Adrenal gland (tissue), 12 donors: ENCODE results near the gene GLIPR1. TPM values are rescaled to one million over a fixed set of nuclear protein-coding genes. Genes with fewer than 3 reads are reported as not detected.

ENCODE experiments used
- DNase-seq, 7 donors: peaks; one replicate each; pipeline ENCODE4 v3.0.0-alpha.2; 2019 to 2020
- H3K27ac ChIP-seq, 5 donors: fragments of 200-600 bp; sonication (generic) in 4 of 5; 1 replicate in 3 of 5; 2 replicates in 2 of 5; pipeline versions ENCODE4 v1.5.1 to v1.8.0; 2016 to 2020; ENCODE audit warnings: mild to moderate bottlenecking in 1 of 5
- H3K27me3 ChIP-seq: fragments of 200-600 bp; 2 replicates; pipeline ENCODE4 v1.8.0; 2021
- H3K36me3 ChIP-seq, 2 donors: fragments of 200-600 bp; replicated peaks in 1 of 2; 1 replicate in 1 of 2; 2 replicates in 1 of 2; pipeline versions ENCODE4 v1.5.1 to v1.8.0; 2018 to 2022
- H3K4me1 ChIP-seq, 2 donors: fragments of 200-600 bp; replicated peaks in 1 of 2; 1 replicate in 1 of 2; 2 replicates in 1 of 2; pipeline versions ENCODE4 v1.5.1 to v1.8.0; 2018 to 2021
- H3K4me3 ChIP-seq, 4 donors: fragments of 200-600 bp; sonication (generic) in 3 of 4; one replicate each; pipeline ENCODE4 v1.5.1; 2016 to 2018
- H3K9me3 ChIP-seq, 3 donors: fragments of 200-600 bp; sonication (generic) in 1 of 3; replicated peaks in 1 of 3; 1 replicate in 2 of 3; 2 replicates in 1 of 3; pipeline versions ENCODE4 v1.5.1 to v1.8.0; 2016 to 2021
- CTCF ChIP-seq, 6 experiments: fragments of 450-650 bp in 4 of 6; fragments of 200-600 bp in 2 of 6; sonication (generic) in 1 of 6; IDR thresholded peaks; 1 replicate in 5 of 6; 2 replicates in 1 of 6; pipeline versions ENCODE4 v1.5.1 to v1.8.0; 2016 to 2021; ENCODE audit warnings: antibody characterized with exemption in 6 of 6, mild to moderate bottlenecking in 2 of 6, moderate library complexity in 1 of 6
- POLR2A ChIP-seq, 2 donors: fragments of 450-650 bp; IDR thresholded peaks; one replicate each; pipeline ENCODE4 v1.6.1; 2017; ENCODE audit warnings: antibody characterized with exemption in 2 of 2, mild to moderate bottlenecking in 2 of 2, moderate library complexity in 1 of 2
- WGBS, 4 donors: extraction: QIAGEN DNeasy Blood & Tissue Kit in 2 of 4; methylation state at CpG; one replicate each; pipeline versions ENCODE4 v1.1.5 to v1.1.7; 2013 to 2017; 5-methylcytosine and 5-hydroxymethylcytosine counted together
- intact Hi-C, 2 donors: fragments of 100-400 bp; cut with DNase I; formaldehyde crosslinking; loops; one replicate each; pipeline versions ENCODE4 v1.14.1 to v1.15.0; 2022 to 2023
- polyA plus RNA-seq, 3 donors: library from polyadenylated mRNA; stranded (reverse); fragments of 200-250 nt in 2 of 3; fragments of 350-450 nt in 1 of 3; fragmentation: Illumina TruSeq in 1 of 3; extraction: RNeasy Lipid Tissue Mini Kit (QIAGEN cat#74804) in 1 of 3; gene quantifications; one replicate each; pipeline ENCODE4 v1.2.3, GENCODE V29; 2013 to 2014
- total RNA-seq, 9 donors: library from RNA; depleted of rRNA in 4 of 9; stranded (reverse); fragments of >200 nt in 4 of 9; fragments of 120-200 nt in 1 of 9; fragmentation: NEBNext Ultra II Directional in 1 of 9; extraction: Animal tissue kit (Norgen Biotek cat#: 25700) in 1 of 9; gene quantifications; one replicate each; pipeline versions ENCODE4 v1.1.0 to v1.2.4, GENCODE V29; 2013 to 2023
- donor health status: healthy with polysubstance abuse.
- donor health status: Bipolar disorder and iron deficiency.
- donor health status: DM: yes; HTN: yes; CAD: no.
- donor health status: DM: no; HTN: no; CAD: no.
- donor health status: DM: no; HTN: no; CAD: no.
- donor health status: DM: yes; HTN: yes; CAD: no.

The GLIPR1 gene
- total and polyA plus RNA-seq, 12 donors = 5.6 to 48.5 (median 22.4) TPM

GRCh38 chr12:75528692-75529091 is 48.1 kb downstream of the GLIPR1 start:
- H3K27me3 ChIP-seq = no peaks in the 10 kb centered on the region
- DNase-seq = no peak
- H3K36me3 ChIP-seq = no peaks in the 10 kb centered on the region
- H3K4me1 ChIP-seq = peaks cover 8 to 9% of the 10 kb centered on the region in 2 donors
- no peak overlapping the region for H3K4me3 ChIP-seq
- H3K27ac ChIP-seq = no peak overlapping the region
- TF ChIP-seq CTCF (IDR thresholded peaks at IDR 0.05) (no peak), POLR2A (IDR thresholded peaks at IDR 0.05) (no peak)
- WGBS, 4 donors = 81 to 100% (median 86%) methylated on average over 2 of the region's 2 CpGs
- H3K9me3 ChIP-seq = no peaks in the 10 kb centered on the region
- intact Hi-C loops = loop anchor here (5.0 to 10.0 kb wide), 3 partner anchors 506 to 816 kb away; partner anchors contain the start of genes BBS10 (in 1 of the 2) and PHLDA1 (in 1 of the 2)

GRCh38 chr12:75529316-75529715 is 48.8 kb downstream of the GLIPR1 start:
- no peak overlapping the region for H3K27ac ChIP-seq
- WGBS, 4 donors = 84 to 98% (median 92%) methylated on average over 1 of the region's 1 CpG
- no peak overlapping the region for H3K4me3 ChIP-seq
- no peak for TF ChIP-seq POLR2A (IDR thresholded peaks at IDR 0.05)
- TF ChIP-seq CTCF (IDR thresholded peaks at IDR 0.05) = no peak
- H3K4me1 ChIP-seq = peaks cover 8 to 9% of the 10 kb centered on the region in 2 donors
- no peak for DNase-seq
- H3K9me3 ChIP-seq = no peaks in the 10 kb centered on the region
- no peaks in the 10 kb centered on the region for H3K27me3 ChIP-seq
- intact Hi-C loops = loop anchor here (5.0 to 10.0 kb wide), 3 partner anchors 505 to 815 kb away; partner anchors contain the start of genes BBS10 (in 1 of the 2) and PHLDA1 (in 1 of the 2)
- no peaks in the 10 kb centered on the region for H3K36me3 ChIP-seq

GRCh38 chr12:75529826-75530225 is 49.3 kb downstream of the GLIPR1 start:
- Histone ChIP-seq H3K4me3 (no peak overlapping the region), H3K27me3 (no peaks in the 10 kb centered on the region), H3K9me3 (no peaks in the 10 kb centered on the region), H3K27ac (no peak overlapping the region), H3K36me3 (no peaks in the 10 kb centered on the region), H3K4me1 (peaks cover 8 to 9% of the 10 kb centered on the region in 2 donors)
- TF ChIP-seq POLR2A (IDR thresholded peaks at IDR 0.05) = no peak
- WGBS, 4 donors = 79 to 86% (median 82%) methylated on average over 1 of the region's 1 CpG
- no peak for DNase-seq
- intact Hi-C loops = loop anchor here (5.0 to 10.0 kb wide), 3 partner anchors 505 to 815 kb away; partner anchors contain the start of genes BBS10 (in 1 of the 2) and PHLDA1 (in 1 of the 2)

GRCh38 chr12:75533239-75533638 is 52.7 kb downstream of the GLIPR1 start:
- H3K4me1 ChIP-seq = peaks cover 8 to 9% of the 10 kb centered on the region in 2 donors
- WGBS, 4 donors = 39 to 52% (median 46%) methylated on average over 2 of the region's 2 CpGs
- H3K27me3 ChIP-seq = no peaks in the 10 kb centered on the region
- no peak overlapping the region for H3K4me3 ChIP-seq
- no peaks in the 10 kb centered on the region for H3K9me3 ChIP-seq
- intact Hi-C loops = no loop called here
- H3K36me3 ChIP-seq = no peaks in the 10 kb centered on the region
- no peak for TF ChIP-seq CTCF (IDR thresholded peaks at IDR 0.05)
- TF ChIP-seq POLR2A (IDR thresholded peaks at IDR 0.05) = no peak
- peak in 2 of 7 donors; percentile 2 to 20 for DNase-seq
- H3K27ac ChIP-seq = no peak overlapping the region

- Histone ChIP-seq H3K36me3 (no peaks in the 10 kb centered on the region), H3K4me1 (no peaks in the 10 kb centered on the region), H3K4me3 (no peak overlapping the region), H3K9me3 (no peaks in the 10 kb centered on the region), H3K27ac (no peak overlapping the region), H3K27me3 (no peaks in the 10 kb centered on the region)
- TF ChIP-seq CTCF (IDR thresholded peaks at IDR 0.05) = no peak
- TF ChIP-seq POLR2A (IDR thresholded peaks at IDR 0.05) = no peak
- WGBS, 4 donors = 75 to 86% (median 82%) methylated on average over 2 of the region's 2 CpGs
- intact Hi-C loops = no loop called here
- DNase-seq = no peak
Measured at GRCh38 chr12:75539889-75540288, 59.3 kb downstream of the GLIPR1 start.
